ENCODE measurements around the gene BLVRB. TPM values are rescaled to one million over a fixed set of nuclear protein-coding genes. Genes with fewer than 3 reads are reported as not detected.

The BLVRB gene
- total and polyA plus RNA-seq, 2 of the 8 experiments (the other 6 are each of a cell fraction or from before 2014, with no cell fraction given) = 28.7 to 182 TPM

DNA sequence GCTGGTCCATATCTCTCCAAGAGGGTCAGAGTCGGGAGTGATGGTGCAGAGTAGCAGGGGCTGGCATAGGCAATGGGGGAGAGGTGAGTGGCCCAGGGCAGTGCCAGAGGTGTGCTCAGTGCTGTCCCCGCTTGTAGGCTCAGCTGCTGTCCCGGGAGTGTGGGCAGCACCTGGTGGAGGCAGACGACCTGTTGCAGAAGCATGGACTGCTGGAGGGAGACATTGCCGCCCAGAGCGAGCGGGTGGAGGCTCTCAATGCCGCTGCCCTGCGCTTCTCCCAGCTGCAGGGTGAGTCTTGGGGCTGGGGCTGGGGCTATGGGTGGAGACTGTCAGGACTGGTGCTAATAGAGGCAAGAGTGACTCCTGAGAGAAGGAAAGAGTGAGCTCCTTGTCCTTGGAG lies 40.6 kb upstream of the BLVRB start:
- Histone ChIP-seq H2BK15ac (ENCODE audit: low read length) (no peak overlapping the region), H2BK120ac (replicated peaks; ENCODE audit: low read depth, low read length) (no peak overlapping the region), H3K23ac (ENCODE audit: insufficient read length) (no peak overlapping the region), H3K4me2 (ENCODE audit: insufficient read depth in 1 of 2, low read depth in 2 of 2, low read length in 2 of 2) (no peak overlapping the region), H3K36me3 (ENCODE audit: control insufficient read depth in 2 of 4, insufficient read depth in 4 of 4, low read length in 3 of 4) (no peaks in the 10 kb centered on the region), H3K9ac (replicated peaks in 1 of 4; ENCODE audit: extremely low read depth in 1 of 4, low read depth in 3 of 4, low read length in 3 of 4) (no peak overlapping the region), H3K56ac (replicated peaks; ENCODE audit: insufficient read length, low read depth, low read length) (no peak overlapping the region), H4K20me1 (replicated peaks in 1 of 2; ENCODE audit: control insufficient read depth in 1 of 2, insufficient read depth in 2 of 2, low read length in 2 of 2) (no peaks in the 10 kb centered on the region), H2BK12ac (ENCODE audit: low read depth, low read length) (no peak overlapping the region), H3K4me1 (replicated peaks in 1 of 4; ENCODE audit: control insufficient read depth in 3 of 4, insufficient read depth in 4 of 4, low read length in 3 of 4) (no peaks in the 10 kb centered on the region), H3K27ac (ENCODE audit: low read depth, low read length) (no peak overlapping the region), H4K8ac (ENCODE audit: extremely low read depth, insufficient read depth, low read length) (no peak overlapping the region), H3K14ac (ENCODE audit: insufficient read length) (no peak overlapping the region), H3K9me3 (ENCODE audit: insufficient read depth in 2 of 2, low read depth in 1 of 2, low read length in 1 of 2) (no peaks in the 10 kb centered on the region), H3K4ac (replicated peaks; ENCODE audit: insufficient read length, low read depth, low read length) (no peak overlapping the region), H3K4me3 (ENCODE audit: extremely low read depth in 1 of 4, insufficient read depth in 2 of 4, low read depth in 3 of 4, low read length in 4 of 4) (no peak overlapping the region), H2BK5ac (ENCODE audit: low read depth, low read length) (no peak overlapping the region), H4K5ac (ENCODE audit: insufficient read length, low read depth, low read length) (no peak overlapping the region), H4K91ac (replicated peaks; ENCODE audit: insufficient read length, low read length) (no peak overlapping the region), H2AK5ac (ENCODE audit: low read depth, low read length) (no peak overlapping the region), H3K23me2 (ENCODE audit: low read depth, low read length) (no peaks in the 10 kb centered on the region), H2BK20ac (ENCODE audit: low read length) (no peak overlapping the region), H3K27me3 (replicated peaks in 1 of 4; ENCODE audit: control insufficient read depth in 3 of 4, extremely low read depth in 1 of 4, insufficient read depth in 3 of 4, low read length in 3 of 4) (peaks cover 0 to 11% (median 8%) of the 10 kb centered on the region in 4 experiments; a peak in 4 of 7 replicates), H3K79me1 (ENCODE audit: low read depth, low read length) (no peaks in the 10 kb centered on the region), H3K79me2 (ENCODE audit: control insufficient read depth in 1 of 2, insufficient read depth in 2 of 2, low read length in 2 of 2) (no peaks in the 10 kb centered on the region), H2AFZ (ENCODE audit: low read length) (no peak overlapping the region), H3K18ac (ENCODE audit: extremely low read depth, low read length) (no peak overlapping the region; the same call in 1 of the 2 replicates)
- 67% methylated on average over 9 of the region's 9 CpGs; no CpG with 5 or more reads in 1 of the 2 experiments for WGBS, 2 experiments (ENCODE audit: extremely low coverage in 1 of 2, insufficient coverage in 1 of 2, insufficient read length in 1 of 2, insufficient replicate concordance in 2 of 2, low coverage in 1 of 2, low lambda C conversion rate in 2 of 2, missing lambda C conversion rate in 1 of 2)
- CTCF ChIA-PET (ENCODE audit: partially characterized antibody) = interaction anchor here (1.0 to 1.7 kb wide), 3 partner anchors 35 to 85 kb away, joined by 3 to 7 read pairs (median 4); no protein-coding TSS in a partner anchor
- no peak for TF ChIP-seq HDAC2 (IDR thresholded peaks at IDR 0.05; ENCODE audit: borderline replicate concordance in 1 of 2, low read depth in 2 of 2, low read length in 2 of 2)
- no peak for TF ChIP-seq SP4 (IDR thresholded peaks at IDR 0.05; ENCODE audit: low read length)
- no peak for TF ChIP-seq POLR2A (IDR thresholded peaks at IDR 0.05; ENCODE audit: control extremely low read depth in 1 of 2, low read depth in 2 of 2, low read length in 2 of 2)
- no peak for TF ChIP-seq SUZ12 (IDR thresholded peaks at IDR 0.05; ENCODE audit: low read length)
- TF ChIP-seq EP300 (IDR thresholded peaks at IDR 0.05; ENCODE audit: borderline replicate concordance in 1 of 2, low read depth in 2 of 2, low read length in 2 of 2) = no peak
- TF ChIP-seq CREB1 (IDR thresholded peaks at IDR 0.05) = no peak
- FAIRE-seq (no peak), DNase-seq (ENCODE audit: low read depth in 1 of 2, low spot score in 2 of 2) (no peak)
- POLR2A ChIA-PET (ENCODE audit: partially characterized antibody) = interaction anchor here (0.6 to 1.8 kb wide), 2 partner anchors 15 to 17 kb away, joined by 3 to 4 read pairs; no protein-coding TSS in a partner anchor

Measured in H1 (cell line).